ENCODE results near the gene MRPL32. TPM values are rescaled to one million over a fixed set of nuclear protein-coding genes. Genes with fewer than 3 reads are reported as not detected.

The MRPL32 gene
- total RNA-seq, 1 donor from 2014 or later: 52.6 TPM

GRCh38 chr7:42928754-42929153 is 3.4 kb upstream of the MRPL32 start:
- peaks cover 39% of the 10 kb centered on the region for H3K4me1 Mint-ChIP-seq
- peaks cover 2% of the 10 kb centered on the region for H3K36me3 Mint-ChIP-seq (ENCODE audit: low read depth)
- no peak for DNase-seq (ENCODE audit: low read depth, low spot score)
- no peaks in the 10 kb centered on the region for H3K9me3 Mint-ChIP-seq
- H3K27me3 Mint-ChIP-seq (ENCODE audit: low read depth): no peaks in the 10 kb centered on the region
- H3K27ac Mint-ChIP-seq (ENCODE audit: unreplicated experiment): no peak overlapping the region
- H3K4me3 Mint-ChIP-seq: no peak overlapping the region
- TF ChIP-seq CTCF (conservative IDR thresholded peaks at IDR 0.05): no peak

- Mint-ChIP-seq H3K9me3 (no peaks in the 10 kb centered on the region), H3K27me3 (ENCODE audit: low read depth) (no peaks in the 10 kb centered on the region), H3K4me1 (peaks cover 46% of the 10 kb centered on the region), H3K4me3 (peak overlapping the region; percentile 50), H3K36me3 (ENCODE audit: low read depth) (peaks cover 2% of the 10 kb centered on the region), H3K27ac (ENCODE audit: unreplicated experiment) (no peak overlapping the region)
- TF ChIP-seq CTCF (conservative IDR thresholded peaks at IDR 0.05): no peak
- DNase-seq (ENCODE audit: low read depth, low spot score): no peak
Observed at GRCh38 chr7:42929449-42929848, 2.7 kb upstream of the MRPL32 start.

- H3K36me3 Mint-ChIP-seq (ENCODE audit: low read depth): peaks cover 4% of the 10 kb centered on the region
Observed at GRCh38 chr7:42930889-42931288, 1.3 kb upstream of the MRPL32 start.

GRCh38 chr7:42931447-42931833 is 736 bp upstream of the MRPL32 start:
- no peak for DNase-seq (ENCODE audit: low read depth, low spot score)
- H3K27me3 Mint-ChIP-seq (ENCODE audit: low read depth): no peaks in the 10 kb centered on the region
- H3K4me1 Mint-ChIP-seq: peaks cover 47% of the 10 kb centered on the region
- TF ChIP-seq CTCF (conservative IDR thresholded peaks at IDR 0.05): no peak
- H3K9me3 Mint-ChIP-seq: no peaks in the 10 kb centered on the region
- H3K27ac Mint-ChIP-seq (ENCODE audit: unreplicated experiment): peak overlapping the region; percentile 98
- peak overlapping the region; percentile 99 for H3K4me3 Mint-ChIP-seq
- peaks cover 8% of the 10 kb centered on the region for H3K36me3 Mint-ChIP-seq (ENCODE audit: low read depth)

More at GRCh38 chr7:42930889-42931288, 1.3 kb upstream of the MRPL32 start:
- Mint-ChIP-seq H3K27ac (ENCODE audit: unreplicated experiment) (peak overlapping the region; percentile 36), H3K27me3 (ENCODE audit: low read depth) (no peaks in the 10 kb centered on the region), H3K4me3 (peak overlapping the region; percentile 99), H3K9me3 (no peaks in the 10 kb centered on the region), H3K4me1 (peaks cover 47% of the 10 kb centered on the region)
- no peak for DNase-seq (ENCODE audit: low read depth, low spot score)
- TF ChIP-seq CTCF (conservative IDR thresholded peaks at IDR 0.05): no peak

- Mint-ChIP-seq H3K27me3 (ENCODE audit: low read depth) (no peaks in the 10 kb centered on the region), H3K4me1 (peaks cover 47% of the 10 kb centered on the region), H3K9me3 (no peaks in the 10 kb centered on the region), H3K27ac (ENCODE audit: unreplicated experiment) (peak overlapping the region; percentile 96), H3K4me3 (peak overlapping the region; percentile 99), H3K36me3 (ENCODE audit: low read depth) (peaks cover 11% of the 10 kb centered on the region)
- no peak for DNase-seq (ENCODE audit: low read depth, low spot score)
- no peak for TF ChIP-seq CTCF (conservative IDR thresholded peaks at IDR 0.05)
Observed at GRCh38 chr7:42932811-42933591, 825 bp downstream of the MRPL32 start.
